Measurements from ENCODE around the gene EMC8.
"Not testable (repeated sequence)": the region's sequence is repeated elsewhere in the genome, so short reads cannot be mapped to it uniquely, and the experiment has no call there.

DNA sequence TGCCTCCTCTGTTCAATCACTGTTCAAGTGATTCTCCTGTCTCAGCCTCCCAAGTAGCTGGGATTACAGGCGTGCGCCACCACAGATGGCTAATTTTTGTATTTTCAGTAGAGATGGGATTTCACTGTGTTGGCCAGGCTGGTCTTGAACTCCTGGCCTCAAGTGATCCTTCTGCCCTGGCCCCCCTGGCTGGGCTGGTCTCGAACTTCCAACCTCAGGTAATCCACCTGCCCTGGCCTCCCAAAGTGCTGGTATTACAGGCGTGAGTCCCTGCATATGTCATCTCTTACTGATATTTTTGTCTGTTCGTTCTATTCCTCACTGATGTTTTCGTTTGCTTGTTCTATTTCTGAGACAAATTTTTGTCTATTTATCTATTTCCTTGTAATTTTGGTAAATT, 17.9 kb upstream of the EMC8 start:
- TF ChIP-seq, protein P1, sequence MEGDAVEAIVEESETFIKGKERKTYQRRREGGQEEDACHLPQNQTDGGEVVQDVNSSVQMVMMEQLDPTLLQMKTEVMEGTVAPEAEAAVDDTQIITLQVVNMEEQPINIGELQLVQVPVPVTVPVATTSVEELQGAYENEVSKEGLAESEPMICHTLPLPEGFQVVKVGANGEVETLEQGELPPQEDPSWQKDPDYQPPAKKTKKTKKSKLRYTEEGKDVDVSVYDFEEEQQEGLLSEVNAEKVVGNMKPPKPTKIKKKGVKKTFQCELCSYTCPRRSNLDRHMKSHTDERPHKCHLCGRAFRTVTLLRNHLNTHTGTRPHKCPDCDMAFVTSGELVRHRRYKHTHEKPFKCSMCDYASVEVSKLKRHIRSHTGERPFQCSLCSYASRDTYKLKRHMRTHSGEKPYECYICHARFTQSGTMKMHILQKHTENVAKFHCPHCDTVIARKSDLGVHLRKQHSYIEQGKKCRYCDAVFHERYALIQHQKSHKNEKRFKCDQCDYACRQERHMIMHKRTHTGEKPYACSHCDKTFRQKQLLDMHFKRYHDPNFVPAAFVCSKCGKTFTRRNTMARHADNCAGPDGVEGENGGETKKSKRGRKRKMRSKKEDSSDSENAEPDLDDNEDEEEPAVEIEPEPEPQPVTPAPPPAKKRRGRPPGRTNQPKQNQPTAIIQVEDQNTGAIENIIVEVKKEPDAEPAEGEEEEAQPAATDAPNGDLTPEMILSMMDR (IDR thresholded peaks at IDR 0.05), result not testable (repeated sequence)
- TF ChIP-seq EP300 (IDR thresholded peaks at IDR 0.05; ENCODE audit: low read depth), result not testable (repeated sequence)
